H1 (cell line): ENCODE results near the gene PLA1A.

Experiments
- RXRA ChIP-seq: IDR thresholded peaks from 2 replicates; pipeline ENCODE4 v1.6.1; 2011; ENCODE audit warnings: low read depth, mild to moderate bottlenecking, low read length, moderate library complexity; ENCODE audit not compliant: insufficient read depth
- SP2 ChIP-seq: IDR thresholded peaks from 2 replicates; pipeline ENCODE4 v1.6.1; 2012; ENCODE audit warnings: mild to moderate bottlenecking, low read length, inconsistent platforms

DNA sequence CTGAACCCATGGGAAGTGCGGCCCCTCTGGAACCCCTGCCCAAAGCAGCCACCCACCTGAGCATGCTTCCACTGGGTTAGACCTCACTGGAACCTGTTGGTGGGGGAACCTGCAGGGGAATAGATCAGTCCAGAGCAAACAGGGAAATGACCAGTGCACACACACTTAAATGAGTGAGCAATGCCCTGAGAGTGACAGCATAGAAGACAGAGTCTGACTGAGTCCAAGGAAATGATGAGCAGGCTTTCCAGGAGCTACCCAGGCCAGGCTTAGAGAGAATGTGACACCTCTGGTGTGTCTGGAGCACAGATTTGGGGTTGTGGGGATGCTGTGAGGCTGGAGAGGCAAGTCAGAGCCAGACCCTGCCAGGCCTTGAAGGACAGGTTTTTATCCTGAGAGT is 28.5 kb downstream of the PLA1A start:
- no peak for TF ChIP-seq RXRA
- no peak for TF ChIP-seq SP2
